SU-DHL-6 (cell line): ENCODE measurements around the gene C7orf25.

Experiments used
- H2AFZ ChIP-seq: fragments of 200-600 bp; sonication (generic); 2 replicates; pipeline ENCODE4 v1.6.1; 2014; ENCODE audit warnings: low read depth, mild to moderate bottlenecking, moderate library complexity, mixed read lengths, antibody characterized with exemption, low read length; ENCODE audit not compliant: severe bottlenecking
- H3F3A ChIP-seq: fragments of 200-600 bp; shearing (Covaris generic); 2 replicates; pipeline ENCODE4 v1.6.0; 2016; ENCODE audit warnings: antibody characterized with exemption, mild to moderate bottlenecking; ENCODE audit not compliant: insufficient read depth
- H3K27ac ChIP-seq: fragments of 200-600 bp; sonication (generic); 2 replicates; pipeline ENCODE4 v1.5.1; 2016; ENCODE audit warnings: low read depth, mild to moderate bottlenecking, low read length, moderate library complexity, mixed read lengths
- H3K27me3 ChIP-seq: fragments of 200-600 bp; sonication (generic), shearing (Covaris generic); 2 replicates; pipeline ENCODE4 v1.6.0; 2014; ENCODE audit warnings: mild to moderate bottlenecking, low read length
- H3K36me3 ChIP-seq: fragments of 200-600 bp; sonication (generic); 2 replicates; pipeline ENCODE4 v1.6.1; 2014; ENCODE audit warnings: mild to moderate bottlenecking, low read length, mixed read lengths
- H3K4me2 ChIP-seq: fragments of 300-600, 200-600 bp; shearing (Covaris generic), sonication (generic); 2 replicates; pipeline ENCODE4 v1.6.0; 2014; ENCODE audit warnings: low read length, low read depth, mild to moderate bottlenecking; ENCODE audit not compliant: poor library complexity, severe bottlenecking
- H3K4me3 ChIP-seq: fragments of 200-600 bp; sonication (generic); 2 replicates; pipeline ENCODE4 v1.5.1; 2014; ENCODE audit warnings: antibody characterized with exemption, low read length, mild to moderate bottlenecking, mixed read lengths; ENCODE audit not compliant: insufficient read depth, poor library complexity, severe bottlenecking
- H3K79me2 ChIP-seq: fragments of 200-600 bp; sonication (generic); 2 replicates; pipeline ENCODE4 v1.6.1; 2014; ENCODE audit warnings: mild to moderate bottlenecking, low read length, moderate library complexity; ENCODE audit not compliant: insufficient read depth
- H3K9ac ChIP-seq: fragments of 200-600 bp; sonication (generic); 2 replicates; pipeline ENCODE4 v1.7.0; 2014; ENCODE audit warnings: mild to moderate bottlenecking, low read length
- H3K9me2 ChIP-seq: fragments of 200-600 bp; sonication (generic); replicated peaks from 2 replicates; pipeline ENCODE4 v1.6.1; 2014; ENCODE audit warnings: low read length; ENCODE audit not compliant: insufficient read depth
- H3K9me3 ChIP-seq: fragments of 200-600 bp; sonication (generic); 2 replicates; pipeline ENCODE4 v1.6.1; 2014; ENCODE audit warnings: low read length, mixed read lengths; ENCODE audit not compliant: insufficient read depth
- H4K20me1 ChIP-seq: fragments of 200-600 bp; sonication (generic); 2 replicates; pipeline ENCODE4 v1.6.1; 2014; ENCODE audit warnings: low read depth, mild to moderate bottlenecking, antibody characterized with exemption, low read length, moderate library complexity, mixed read lengths
- EZH2phosphoT487 ChIP-seq: fragments of 200-600 bp; sonication (generic), shearing (Covaris generic); conservative IDR thresholded peaks from 2 replicates; pipeline ENCODE4 v1.6.1; 2018; ENCODE audit warnings: mild to moderate bottlenecking, antibody characterized with exemption, low read length, moderate library complexity, mixed read lengths
- TF ChIP-seq, protein P1 (sequence below): fragments of 200-600 bp; sonication (generic); IDR thresholded peaks from one replicate; pipeline ENCODE4 v1.5.1; 2017; ENCODE audit warnings: antibody characterized with exemption, mild to moderate bottlenecking, low read length, moderate library complexity; ENCODE audit not compliant: insufficient read depth, poor library complexity, severe bottlenecking

The C7orf25 gene

DNA sequence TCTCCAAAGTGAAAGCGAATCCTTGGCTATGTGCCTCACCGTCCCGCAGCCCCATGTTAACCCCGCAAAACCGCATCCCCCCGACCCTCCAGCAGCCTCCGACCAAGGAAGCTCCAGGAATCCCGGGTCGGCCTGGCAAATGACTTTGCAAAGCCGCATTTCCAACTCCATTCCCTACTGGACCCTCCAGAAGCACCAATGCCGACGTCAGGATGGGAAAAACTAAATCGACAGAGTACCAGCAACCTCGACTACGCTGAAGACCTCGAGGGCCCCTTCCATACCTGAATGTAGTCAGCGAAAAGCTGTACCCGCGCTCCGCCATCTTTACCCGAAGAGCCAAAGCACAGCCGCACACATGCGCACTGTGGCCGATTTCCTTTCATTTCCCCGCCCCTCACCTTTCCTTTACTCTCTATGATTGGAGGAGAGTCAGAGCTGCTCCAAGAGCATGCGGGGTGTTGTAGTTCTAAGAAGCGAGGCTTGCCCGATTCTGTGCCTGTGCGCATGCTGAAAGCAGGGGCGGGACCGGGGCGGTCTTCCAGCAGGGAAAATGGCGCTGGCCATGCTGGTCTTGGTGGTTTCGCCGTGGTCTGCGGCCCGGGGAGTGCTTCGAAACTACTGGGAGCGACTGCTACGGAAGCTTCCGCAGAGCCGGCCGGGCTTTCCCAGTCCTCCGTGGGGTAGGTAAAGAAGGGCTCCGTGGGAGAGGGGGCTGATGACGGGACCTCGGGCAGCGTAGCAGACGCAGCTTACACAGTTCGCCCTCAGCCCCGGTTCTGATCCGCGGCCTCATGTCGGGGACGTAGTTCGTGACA lies 20.2 kb upstream of the C7orf25 start, which contains the start of the genes MRPL32 and PSMA2:
MRPL32 (plus strand) TSS at position 543 of the 818 bp plus-strand sequence; CDS start at position 554, 11 bp downstream.
PSMA2 (minus strand) TSS at position 341 of the 818 bp plus-strand sequence; CDS start at position 325, 16 bp downstream.
- peak within 1 kb of the TSS; percentile 56 for H3K27ac ChIP-seq
- TF ChIP-seq, protein P1, sequence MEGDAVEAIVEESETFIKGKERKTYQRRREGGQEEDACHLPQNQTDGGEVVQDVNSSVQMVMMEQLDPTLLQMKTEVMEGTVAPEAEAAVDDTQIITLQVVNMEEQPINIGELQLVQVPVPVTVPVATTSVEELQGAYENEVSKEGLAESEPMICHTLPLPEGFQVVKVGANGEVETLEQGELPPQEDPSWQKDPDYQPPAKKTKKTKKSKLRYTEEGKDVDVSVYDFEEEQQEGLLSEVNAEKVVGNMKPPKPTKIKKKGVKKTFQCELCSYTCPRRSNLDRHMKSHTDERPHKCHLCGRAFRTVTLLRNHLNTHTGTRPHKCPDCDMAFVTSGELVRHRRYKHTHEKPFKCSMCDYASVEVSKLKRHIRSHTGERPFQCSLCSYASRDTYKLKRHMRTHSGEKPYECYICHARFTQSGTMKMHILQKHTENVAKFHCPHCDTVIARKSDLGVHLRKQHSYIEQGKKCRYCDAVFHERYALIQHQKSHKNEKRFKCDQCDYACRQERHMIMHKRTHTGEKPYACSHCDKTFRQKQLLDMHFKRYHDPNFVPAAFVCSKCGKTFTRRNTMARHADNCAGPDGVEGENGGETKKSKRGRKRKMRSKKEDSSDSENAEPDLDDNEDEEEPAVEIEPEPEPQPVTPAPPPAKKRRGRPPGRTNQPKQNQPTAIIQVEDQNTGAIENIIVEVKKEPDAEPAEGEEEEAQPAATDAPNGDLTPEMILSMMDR: no peak
- TF ChIP-seq EZH2phosphoT487: no peak
- peak within 1 kb of the TSS; percentile 93 for H3K9ac ChIP-seq
- no peaks in the 10 kb centered on the region for H3K27me3 ChIP-seq
- H3K9me3 ChIP-seq: no peaks in the 10 kb centered on the region
- H3K79me2 ChIP-seq: peaks cover 81% of the 10 kb centered on the region
- peak within 1 kb of the TSS; percentile 99 for H3K4me2 ChIP-seq
- peaks cover 4% of the 10 kb centered on the region; the same call in 1 of the 2 replicates for H3F3A ChIP-seq
- peak within 1 kb of the TSS; percentile 99 for H3K4me3 ChIP-seq
- peaks cover 19% of the 10 kb centered on the region for H3K36me3 ChIP-seq
- H2AFZ ChIP-seq: peak within 1 kb of the TSS; percentile 85
- H3K9me2 ChIP-seq: no peaks in the 10 kb centered on the region
- peaks cover 27% of the 10 kb centered on the region; the same call in 1 of the 2 replicates for H4K20me1 ChIP-seq

DNA sequence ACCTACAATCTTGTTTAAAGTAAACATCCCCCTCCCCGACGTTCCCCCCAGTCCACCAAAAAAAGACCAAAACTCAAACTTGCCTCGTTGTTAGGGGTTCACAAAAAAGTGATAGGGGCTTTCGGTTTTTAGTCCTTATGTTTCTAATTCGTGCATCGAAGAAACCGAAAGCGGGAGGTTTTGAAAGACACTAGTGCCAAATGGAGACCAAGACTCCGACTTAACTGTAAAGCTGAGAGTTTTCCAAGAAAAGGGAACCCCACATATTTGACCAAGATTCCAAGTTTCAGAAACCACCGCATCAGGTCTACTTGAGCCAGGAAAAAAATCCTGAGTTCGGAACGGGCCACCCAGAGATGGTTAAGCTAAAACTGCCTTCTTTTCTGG lies 19.6 kb upstream of the C7orf25 start:
- peaks cover 4% of the 10 kb centered on the region; the same call in 1 of the 2 replicates for H3F3A ChIP-seq
- peaks cover 87% of the 10 kb centered on the region for H3K79me2 ChIP-seq
- H4K20me1 ChIP-seq: peaks cover 27% of the 10 kb centered on the region; the same call in 1 of the 2 replicates
- no peaks in the 10 kb centered on the region for H3K27me3 ChIP-seq
- no peaks in the 10 kb centered on the region for H3K9me3 ChIP-seq
- TF ChIP-seq EZH2phosphoT487: no peak
- TF ChIP-seq, protein P1: no peak
- H3K4me2 ChIP-seq: peak overlapping the region; percentile 99
- H3K36me3 ChIP-seq: peaks cover 22% of the 10 kb centered on the region
- H2AFZ ChIP-seq: peak overlapping the region; percentile 72
- peak overlapping the region; percentile 99 for H3K4me3 ChIP-seq
- peak overlapping the region; percentile 56 for H3K27ac ChIP-seq
- H3K9ac ChIP-seq: peak overlapping the region; percentile 93
- H3K9me2 ChIP-seq: no peaks in the 10 kb centered on the region

DNA sequence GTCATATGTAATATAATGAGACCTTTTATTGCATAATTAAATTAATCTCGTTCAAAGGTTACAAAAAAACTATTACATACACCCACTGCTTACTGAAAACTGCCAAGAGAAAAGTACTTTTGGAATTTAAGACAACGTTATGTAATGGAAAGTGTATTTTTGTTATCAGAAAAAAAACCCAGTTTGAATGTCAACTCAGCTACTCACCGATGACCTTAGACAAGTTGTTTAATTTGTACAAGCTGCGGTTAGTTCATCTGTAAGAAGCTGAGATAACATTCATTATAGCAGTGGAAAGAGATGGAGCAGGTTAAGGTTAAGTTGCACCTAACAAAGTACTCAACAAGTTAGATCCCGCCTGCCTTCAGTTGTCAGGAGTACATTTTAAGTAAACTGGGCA lies 19.0 kb upstream of the C7orf25 start:
- peak overlapping the region; percentile 99 for H3K4me3 ChIP-seq
- peaks cover 22% of the 10 kb centered on the region for H3K36me3 ChIP-seq
- peak overlapping the region; percentile 56; the same call in 1 of the 2 replicates for H3K27ac ChIP-seq
- H3F3A ChIP-seq: peaks cover 4% of the 10 kb centered on the region; the same call in 1 of the 2 replicates
- TF ChIP-seq, protein P1: no peak
- TF ChIP-seq EZH2phosphoT487: no peak
- no peak overlapping the region for H2AFZ ChIP-seq
- H3K9me2 ChIP-seq: no peaks in the 10 kb centered on the region
- peaks cover 27% of the 10 kb centered on the region; the same call in 1 of the 2 replicates for H4K20me1 ChIP-seq
- H3K27me3 ChIP-seq: no peaks in the 10 kb centered on the region
- H3K9me3 ChIP-seq: no peaks in the 10 kb centered on the region
- H3K79me2 ChIP-seq: peaks cover 92% of the 10 kb centered on the region
- peak overlapping the region; percentile 99 for H3K4me2 ChIP-seq
- peak overlapping the region; percentile 93 for H3K9ac ChIP-seq
